Stomach (tissue), 9 donors: ENCODE results near the gene ZNF580. TPM values are rescaled to one million over a fixed set of nuclear protein-coding genes. Genes with fewer than 3 reads are reported as not detected.

Experiments used
- DNase-seq, 2 donors: peaks; one replicate each; pipeline versions ENCODE4 v3.0.0 to v3.0.0-alpha.2; 2013 to 2019
- H3K27ac ChIP-seq, 5 donors: fragments of 200-600 bp in 4 of 5; sonication (generic) in 4 of 5; one replicate each; pipeline ENCODE4 v1.5.1; 2013 to 2019; ENCODE audit warnings: mild to moderate bottlenecking in 1 of 5, moderate library complexity in 1 of 5
- H3K27me3 ChIP-seq, 3 donors: fragments of 200-600 bp; sonication (generic); one replicate each; pipeline ENCODE4 v1.5.1; 2017 to 2019; ENCODE audit warnings: mixed run types in 1 of 3
- H3K36me3 ChIP-seq, 4 donors: fragments of 200-600 bp; sonication (generic); 1 replicate in 3 of 4; 2 replicates in 1 of 4; pipeline ENCODE4 v1.5.1; 2016 to 2019
- H3K4me1 ChIP-seq, 4 donors: fragments of 200-600 bp; sonication (generic); one replicate each; pipeline ENCODE4 v1.5.1; 2016 to 2019
- H3K4me3 ChIP-seq, 4 donors: fragments of 200-600 bp; sonication (generic) in 3 of 4; one replicate each; pipeline ENCODE4 v1.5.1; 2016 to 2019; ENCODE audit warnings: mild to moderate bottlenecking in 1 of 4
- H3K9me3 ChIP-seq, 4 donors: fragments of 200-600 bp; sonication (generic); one replicate each; pipeline ENCODE4 v1.5.1; 2016 to 2019
- EP300 ChIP-seq: sonication (generic); formaldehyde crosslinking; IDR thresholded peaks from one replicate; pipeline ENCODE4 v1.6.1; 2017; ENCODE audit warnings: antibody characterized with exemption
- POLR2A ChIP-seq, 4 donors: fragments of 450-650 bp; IDR thresholded peaks; one replicate each; pipeline ENCODE4 v1.6.1; 2016; ENCODE audit warnings: antibody characterized with exemption in 4 of 4, control low read depth in 2 of 4, mild to moderate bottlenecking in 1 of 4, moderate library complexity in 1 of 4
- POLR2AphosphoS5 ChIP-seq, 3 donors: sonication (generic); formaldehyde crosslinking; IDR thresholded peaks; one replicate each; pipeline ENCODE4 v1.6.1; 2016; ENCODE audit warnings: antibody characterized with exemption in 3 of 3
- WGBS, 5 donors: extraction: QIAGEN DNeasy Blood & Tissue Kit in 3 of 5; methylation state at CpG; one replicate each; pipeline versions ENCODE4 v1.1.5 to v1.1.7; 2013 to 2018; 5-methylcytosine and 5-hydroxymethylcytosine counted together
- intact Hi-C: fragments of 100-400 bp; cut with DNase I; formaldehyde crosslinking; loops from one replicate; pipeline ENCODE4 v1.15.1; 2023; ENCODE audit warnings: low total_unique reads
- polyA plus RNA-seq, 3 donors: library from polyadenylated mRNA; stranded (reverse); fragments of 200-250 nt; gene quantifications; one replicate each; pipeline ENCODE4 v1.2.3, GENCODE V29; 2013
- total RNA-seq, 5 donors: library from RNA; depleted of rRNA; stranded (reverse); fragments of >200 nt; gene quantifications; one replicate each; pipeline versions ENCODE4 v1.1.0 to v1.2.3, GENCODE V29; 2014 to 2016
- TF ChIP-seq, protein P1 (sequence below), 7 experiments: fragments of 450-650 bp in 4 of 7; fragments of 200-600 bp in 3 of 7; sonication (generic) in 3 of 7; IDR thresholded peaks; one replicate each; pipeline ENCODE4 v1.5.1; 2016 to 2019; ENCODE audit warnings: antibody characterized with exemption in 7 of 7, control low read depth in 2 of 7, mild to moderate bottlenecking in 1 of 7
- donor health status: healthy with polysubstance abuse.
- donor health status: Bipolar disorder and iron deficiency.
- donor health status: healthy.

The ZNF580 gene
- total and polyA plus RNA-seq, 8 donors: 10.6 to 55.0 (median 19.0) TPM; not detected in 1

- Histone ChIP-seq H3K27me3 (peaks cover 0 to 6% (median 0%) of the 10 kb centered on the region in 3 donors), H3K27ac (peak within 1 kb of the TSS; percentile 91 to 97 (median 95)), H3K36me3 (peaks cover 11 to 19% (median 18%) of the 10 kb centered on the region in 4 donors), H3K9me3 (no peaks in the 10 kb centered on the region), H3K4me1 (peaks cover 45 to 80% (median 78%) of the 10 kb centered on the region in 4 donors), H3K4me3 (peak within 1 kb of the TSS; percentile 74 to 98 (median 97))
- intact Hi-C loops: no loop called here
- TF ChIP-seq, protein P1, sequence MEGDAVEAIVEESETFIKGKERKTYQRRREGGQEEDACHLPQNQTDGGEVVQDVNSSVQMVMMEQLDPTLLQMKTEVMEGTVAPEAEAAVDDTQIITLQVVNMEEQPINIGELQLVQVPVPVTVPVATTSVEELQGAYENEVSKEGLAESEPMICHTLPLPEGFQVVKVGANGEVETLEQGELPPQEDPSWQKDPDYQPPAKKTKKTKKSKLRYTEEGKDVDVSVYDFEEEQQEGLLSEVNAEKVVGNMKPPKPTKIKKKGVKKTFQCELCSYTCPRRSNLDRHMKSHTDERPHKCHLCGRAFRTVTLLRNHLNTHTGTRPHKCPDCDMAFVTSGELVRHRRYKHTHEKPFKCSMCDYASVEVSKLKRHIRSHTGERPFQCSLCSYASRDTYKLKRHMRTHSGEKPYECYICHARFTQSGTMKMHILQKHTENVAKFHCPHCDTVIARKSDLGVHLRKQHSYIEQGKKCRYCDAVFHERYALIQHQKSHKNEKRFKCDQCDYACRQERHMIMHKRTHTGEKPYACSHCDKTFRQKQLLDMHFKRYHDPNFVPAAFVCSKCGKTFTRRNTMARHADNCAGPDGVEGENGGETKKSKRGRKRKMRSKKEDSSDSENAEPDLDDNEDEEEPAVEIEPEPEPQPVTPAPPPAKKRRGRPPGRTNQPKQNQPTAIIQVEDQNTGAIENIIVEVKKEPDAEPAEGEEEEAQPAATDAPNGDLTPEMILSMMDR (IDR thresholded peaks at IDR 0.05): no peak
- TF ChIP-seq POLR2AphosphoS5 (IDR thresholded peaks at IDR 0.05): peak; percentile 28 to 78 (median 37)
- TF ChIP-seq EP300: no peak
- peak; percentile 83 to 88 for DNase-seq
- 0 to 2% (median 1%) methylated on average over 41 to 56 of the region's 56 CpGs for WGBS, 5 donors
These were observed 2.4 kb downstream of the ZNF580 start, which contains the start of gene ZNF581 for GRCh38 chr19:55643003-55643886. Gene ZNF581, plus strand, starts transcription at chr19:55643649. Its CDS starts 923 bp downstream, at chr19:55644572.

DNA sequence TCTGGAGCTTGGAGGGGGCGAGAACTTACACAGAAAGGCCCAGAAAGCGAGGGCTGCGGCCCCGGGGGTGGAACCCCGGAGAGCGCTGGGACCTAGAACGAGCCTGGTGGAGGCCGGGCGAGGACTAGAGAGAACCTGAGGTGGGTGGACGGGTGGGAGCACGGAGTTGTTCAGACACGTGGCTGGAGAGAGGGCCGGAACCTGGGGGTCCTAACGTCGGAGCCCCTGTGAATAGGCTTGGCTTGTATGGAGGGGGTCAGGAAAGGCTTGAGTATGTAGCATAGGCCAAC is 3.0 kb downstream of the ZNF580 start:
- Histone ChIP-seq H3K27me3 (peaks cover 0 to 6% (median 0%) of the 10 kb centered on the region in 3 donors), H3K4me1 (peaks cover 47 to 81% (median 79%) of the 10 kb centered on the region in 4 donors), H3K36me3 (peaks cover 11 to 19% (median 16%) of the 10 kb centered on the region in 4 donors), H3K4me3 (peak overlapping the region; percentile 74 to 98 (median 97)), H3K27ac (peak overlapping the region; percentile 28 to 97 (median 95)), H3K9me3 (no peaks in the 10 kb centered on the region)
- intact Hi-C loops: no loop called here
- TF ChIP-seq EP300 (no peak), POLR2AphosphoS5 (IDR thresholded peaks at IDR 0.05) (no peak), POLR2A (IDR thresholded peaks at IDR 0.05) (no peak)
- TF ChIP-seq, protein P1 (IDR thresholded peaks at IDR 0.05): no peak
- DNase-seq: no peak
- 0 to 2% (median 0%) methylated on average over 14 to 15 of the region's 15 CpGs for WGBS, 5 donors

DNA sequence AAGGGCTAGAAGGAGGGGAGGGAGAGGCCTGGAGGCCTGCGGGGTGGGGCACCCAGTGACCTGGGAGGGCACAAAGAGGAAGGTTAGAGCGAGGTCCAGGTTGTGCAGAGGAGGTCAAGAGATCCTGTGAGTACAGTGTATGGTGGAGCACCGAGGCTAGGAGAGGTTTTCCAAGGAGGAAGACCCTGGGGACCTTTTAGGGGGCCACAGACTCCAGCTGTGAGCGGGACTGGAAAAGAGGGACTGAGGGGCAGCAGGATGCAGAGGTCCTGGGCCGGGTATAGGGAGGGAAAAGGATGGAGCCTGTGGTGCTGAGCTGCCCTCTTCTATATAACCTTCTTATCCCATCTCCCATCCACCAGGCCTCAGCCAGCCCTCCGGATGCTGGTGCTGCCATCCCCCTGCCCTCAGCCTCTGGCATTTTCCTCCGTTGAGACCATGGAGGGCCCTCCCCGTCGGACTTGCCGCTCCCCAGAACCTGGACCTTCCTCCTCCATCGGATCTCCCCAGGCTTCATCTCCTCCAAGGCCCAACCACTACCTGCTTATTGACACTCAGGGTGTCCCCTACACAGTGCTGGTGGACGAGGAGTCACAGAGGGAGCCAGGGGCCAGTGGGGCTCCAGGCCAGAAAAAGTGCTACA is 3.5 kb downstream of the ZNF580 start:
- TF ChIP-seq POLR2A (IDR thresholded peaks at IDR 0.05): no peak
- TF ChIP-seq, protein P1 (IDR thresholded peaks at IDR 0.05): no peak
- TF ChIP-seq POLR2AphosphoS5 (IDR thresholded peaks at IDR 0.05): no peak
- TF ChIP-seq EP300: no peak
- peak overlapping the region; percentile 28 to 97 (median 95) for H3K27ac ChIP-seq

DNA sequence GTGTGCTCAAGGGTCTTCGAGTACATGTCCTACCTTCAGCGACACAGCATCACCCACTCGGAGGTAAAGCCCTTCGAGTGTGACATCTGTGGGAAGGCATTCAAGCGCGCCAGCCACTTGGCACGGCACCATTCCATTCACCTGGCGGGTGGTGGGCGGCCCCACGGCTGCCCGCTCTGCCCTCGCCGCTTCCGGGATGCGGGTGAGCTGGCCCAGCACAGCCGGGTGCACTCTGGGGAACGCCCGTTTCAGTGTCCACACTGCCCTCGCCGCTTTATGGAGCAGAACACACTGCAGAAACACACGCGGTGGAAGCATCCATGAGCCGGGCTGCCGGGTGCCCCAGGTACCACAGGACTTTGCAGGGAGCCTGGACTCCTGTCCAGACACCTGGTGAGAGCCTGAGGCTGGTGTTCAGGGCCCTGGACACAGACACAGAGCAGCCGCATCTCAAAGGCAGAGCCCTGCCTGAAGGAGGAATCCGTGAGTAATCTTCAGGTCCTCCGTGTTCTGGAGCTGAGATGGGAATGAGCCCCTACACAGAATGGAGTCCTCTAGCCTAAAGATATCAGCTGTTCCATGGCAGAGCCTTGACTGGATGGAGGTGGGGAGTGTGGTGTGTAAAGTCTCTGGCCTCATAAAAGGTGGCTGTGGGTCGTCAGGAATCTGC is 4.2 kb downstream of the ZNF580 start:
- Histone ChIP-seq H3K4me1 (peaks cover 50 to 81% (median 79%) of the 10 kb centered on the region in 4 donors), H3K27me3 (peaks cover 0 to 6% (median 0%) of the 10 kb centered on the region in 3 donors), H3K36me3 (peaks cover 11 to 19% (median 16%) of the 10 kb centered on the region in 4 donors), H3K27ac (peak overlapping the region in 2 of 5 donors; percentile 93 to 97), H3K9me3 (no peaks in the 10 kb centered on the region), H3K4me3 (peak overlapping the region in 2 of 4 donors; percentile 98)
- TF ChIP-seq EP300 (no peak), POLR2A (IDR thresholded peaks at IDR 0.05) (no peak), POLR2AphosphoS5 (IDR thresholded peaks at IDR 0.05) (no peak)
- TF ChIP-seq, protein P1 (IDR thresholded peaks at IDR 0.05): no peak
- 76 to 87% (median 83%) methylated on average over 21 to 28 of the region's 28 CpGs for WGBS, 5 donors
- intact Hi-C loops: no loop called here
- no peak for DNase-seq

More for the DNA sequence above, 3.5 kb downstream of the ZNF580 start:
- intact Hi-C loops: no loop called here
- Histone ChIP-seq H3K27me3 (peaks cover 0 to 6% (median 0%) of the 10 kb centered on the region in 3 donors), H3K9me3 (no peaks in the 10 kb centered on the region), H3K4me3 (peak overlapping the region; percentile 74 to 98 (median 97)), H3K4me1 (peaks cover 52 to 83% (median 79%) of the 10 kb centered on the region in 4 donors), H3K36me3 (peaks cover 11 to 19% (median 16%) of the 10 kb centered on the region in 4 donors)
- WGBS, 5 donors: 41 to 58% (median 43%) methylated on average over 12 of the region's 12 CpGs
- DNase-seq: no peak
